Hepatic stellate cell (primary cell): ENCODE measurements around the gene ATP6V0C.
A peak's percentile ranks its signal among the peaks of the same experiment; 100 is the strongest.

Source experiments
- DNase-seq: peaks from one replicate; pipeline ENCODE4 v3.0.0; 2011; ENCODE audit warnings: low spot score

ATP6V0C gene

GRCh38 chr16:2493605-2494004 is 20.1 kb upstream of the ATP6V0C start:
- no peak for DNase-seq

- DNase-seq = no peak
These were observed 19.1 kb upstream of the ATP6V0C start for GRCh38 chr16:2494616-2495015.

- no peak for DNase-seq
These were observed 18.7 kb upstream of the ATP6V0C start for GRCh38 chr16:2495041-2495440.

GRCh38 chr16:2496223-2497115 is 17.3 kb upstream of the ATP6V0C start:
- DNase-seq = no peak

- DNase-seq = no peak
These were observed 16.6 kb upstream of the ATP6V0C start for GRCh38 chr16:2497116-2497630.

GRCh38 chr16:2497695-2498484 is 15.9 kb upstream of the ATP6V0C start:
- no peak for DNase-seq

GRCh38 chr16:2498531-2499253 is 15.1 kb upstream of the ATP6V0C start:
- no peak for DNase-seq

GRCh38 chr16:2499454-2499853 is 14.3 kb upstream of the ATP6V0C start:
- no peak for DNase-seq

GRCh38 chr16:2499890-2500429 is 13.8 kb upstream of the ATP6V0C start:
- no peak for DNase-seq

GRCh38 chr16:2500430-2500917 is 13.3 kb upstream of the ATP6V0C start:
- no peak for DNase-seq

GRCh38 chr16:2500918-2501750 is 12.6 kb upstream of the ATP6V0C start:
- DNase-seq = peak; percentile 89

GRCh38 chr16:2501946-2502895 is 11.5 kb upstream of the ATP6V0C start:
- no peak for DNase-seq

- no peak for DNase-seq
These were observed 8.1 kb upstream of the ATP6V0C start for GRCh38 chr16:2505695-2506094.

GRCh38 chr16:2507052-2507659 is 6.6 kb upstream of the ATP6V0C start:
- no peak for DNase-seq

GRCh38 chr16:2507665-2508064 is 6.1 kb upstream of the ATP6V0C start:
- DNase-seq = no peak

- no peak for DNase-seq
These were observed 4.9 kb upstream of the ATP6V0C start for GRCh38 chr16:2508722-2509400.

- DNase-seq = peak; percentile 83
These were observed 2.5 kb upstream of the ATP6V0C start for GRCh38 chr16:2511128-2511800.
